ENCODE measurements around the gene FUT6.

Gene FUT6

GRCh38 chr19:5809053-5809452 lies 30.4 kb downstream of the FUT6 start:
- Histone ChIP-seq H3K36me3 (ENCODE audit: control insufficient read depth, insufficient read depth, low read length) (no peaks in the 10 kb centered on the region), H3K27me3 (replicated peaks; ENCODE audit: control insufficient read depth, insufficient read depth, low read length) (no peaks in the 10 kb centered on the region; the same call in 1 of the 2 replicates), H3K4me3 (replicated peaks; ENCODE audit: low read depth, low read length) (no peak overlapping the region)
- no peak for DNase-seq (ENCODE audit: extremely low read depth, insufficient read length)
- TF ChIP-seq CTCF (IDR thresholded peaks at IDR 0.05; ENCODE audit: insufficient read depth, low read length, poor library complexity, severe bottlenecking), result no peak

GRCh38 chr19:5808120-5808816 lies 31.2 kb downstream of the FUT6 start:
- no peaks in the 10 kb centered on the region; the same call in 1 of the 2 replicates for H3K27me3 ChIP-seq (replicated peaks; ENCODE audit: control insufficient read depth, insufficient read depth, low read length)
- DNase-seq (ENCODE audit: extremely low read depth, insufficient read length), result no peak
- TF ChIP-seq CTCF (IDR thresholded peaks at IDR 0.05; ENCODE audit: insufficient read depth, low read length, poor library complexity, severe bottlenecking), result no peak
- no peaks in the 10 kb centered on the region for H3K36me3 ChIP-seq (ENCODE audit: control insufficient read depth, insufficient read depth, low read length)
- H3K4me3 ChIP-seq (replicated peaks; ENCODE audit: low read depth, low read length), result no peak overlapping the region

GRCh38 chr19:5806905-5807304 lies 32.6 kb downstream of the FUT6 start:
- H3K4me3 ChIP-seq (replicated peaks; ENCODE audit: low read depth, low read length), result no peak overlapping the region
- H3K27me3 ChIP-seq (replicated peaks; ENCODE audit: control insufficient read depth, insufficient read depth, low read length), result no peaks in the 10 kb centered on the region; the same call in 1 of the 2 replicates
- no peaks in the 10 kb centered on the region for H3K36me3 ChIP-seq (ENCODE audit: control insufficient read depth, insufficient read depth, low read length)
- TF ChIP-seq CTCF (IDR thresholded peaks at IDR 0.05; ENCODE audit: insufficient read depth, low read length, poor library complexity, severe bottlenecking), result no peak
- DNase-seq (ENCODE audit: extremely low read depth, insufficient read length), result no peak

GRCh38 chr19:5806133-5806489 lies 33.4 kb downstream of the FUT6 start:
- no peak for TF ChIP-seq CTCF (IDR thresholded peaks at IDR 0.05; ENCODE audit: insufficient read depth, low read length, poor library complexity, severe bottlenecking)
- H3K27me3 ChIP-seq (replicated peaks; ENCODE audit: control insufficient read depth, insufficient read depth, low read length), result no peaks in the 10 kb centered on the region; the same call in 1 of the 2 replicates
- H3K4me3 ChIP-seq (replicated peaks; ENCODE audit: low read depth, low read length), result no peak overlapping the region
- no peaks in the 10 kb centered on the region for H3K36me3 ChIP-seq (ENCODE audit: control insufficient read depth, insufficient read depth, low read length)
- DNase-seq (ENCODE audit: extremely low read depth, insufficient read length), result no peak

GRCh38 chr19:5805462-5806132 lies 33.9 kb downstream of the FUT6 start:
- H3K36me3 ChIP-seq (ENCODE audit: control insufficient read depth, insufficient read depth, low read length), result no peaks in the 10 kb centered on the region
- DNase-seq (ENCODE audit: extremely low read depth, insufficient read length), result no peak
- TF ChIP-seq CTCF (IDR thresholded peaks at IDR 0.05; ENCODE audit: insufficient read depth, low read length, poor library complexity, severe bottlenecking), result peak; percentile 50
- no peak overlapping the region for H3K4me3 ChIP-seq (replicated peaks; ENCODE audit: low read depth, low read length)
- H3K27me3 ChIP-seq (replicated peaks; ENCODE audit: control insufficient read depth, insufficient read depth, low read length), result no peaks in the 10 kb centered on the region; the same call in 1 of the 2 replicates
